Stimulated activated naive CD4-positive, alpha-beta T cell (primary cell): ENCODE results near the gene CKAP5.
"Not testable (repeated sequence)": the region's sequence is repeated elsewhere in the genome, so short reads cannot be mapped to it uniquely, and the experiment has no call there.

ENCODE experiments used
- DNase-seq, 6 experiments: peaks; one replicate each; lab custom pipeline; 2025; lab: John Stamatoyannopoulos, UW

The CKAP5 gene

DNA sequence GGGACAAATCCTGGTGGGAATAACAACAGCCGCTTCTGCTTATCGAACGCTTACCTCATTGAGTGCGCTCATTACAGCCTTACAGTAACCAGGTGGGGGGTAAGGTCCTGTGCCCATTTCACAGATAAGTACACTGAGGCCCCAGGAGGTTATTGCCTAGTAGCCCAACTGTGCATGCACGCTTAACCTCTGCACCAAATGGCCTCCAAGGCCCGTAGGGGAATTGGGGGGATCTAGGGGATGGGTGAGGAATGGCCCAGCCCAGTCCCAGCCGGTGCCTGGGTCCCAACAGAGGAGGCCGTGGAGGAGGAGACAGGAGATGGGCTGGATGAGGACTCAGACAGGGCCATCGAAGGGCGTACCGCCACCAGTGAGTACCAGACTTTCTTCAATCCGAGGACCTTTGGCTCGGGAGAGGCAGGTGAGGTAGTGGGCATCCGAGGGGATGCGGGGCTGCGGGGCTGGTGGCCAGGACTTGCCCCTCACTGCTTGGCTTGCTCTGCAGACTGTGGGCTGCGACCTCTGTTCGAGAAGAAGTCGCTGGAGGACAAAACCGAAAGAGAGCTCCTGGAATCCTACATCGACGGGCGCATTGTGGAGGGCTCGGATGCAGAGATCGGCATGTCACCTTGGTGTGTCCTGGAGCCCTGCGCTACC, 119.7 kb downstream of the CKAP5 start:
- no peak for DNase-seq

DNA sequence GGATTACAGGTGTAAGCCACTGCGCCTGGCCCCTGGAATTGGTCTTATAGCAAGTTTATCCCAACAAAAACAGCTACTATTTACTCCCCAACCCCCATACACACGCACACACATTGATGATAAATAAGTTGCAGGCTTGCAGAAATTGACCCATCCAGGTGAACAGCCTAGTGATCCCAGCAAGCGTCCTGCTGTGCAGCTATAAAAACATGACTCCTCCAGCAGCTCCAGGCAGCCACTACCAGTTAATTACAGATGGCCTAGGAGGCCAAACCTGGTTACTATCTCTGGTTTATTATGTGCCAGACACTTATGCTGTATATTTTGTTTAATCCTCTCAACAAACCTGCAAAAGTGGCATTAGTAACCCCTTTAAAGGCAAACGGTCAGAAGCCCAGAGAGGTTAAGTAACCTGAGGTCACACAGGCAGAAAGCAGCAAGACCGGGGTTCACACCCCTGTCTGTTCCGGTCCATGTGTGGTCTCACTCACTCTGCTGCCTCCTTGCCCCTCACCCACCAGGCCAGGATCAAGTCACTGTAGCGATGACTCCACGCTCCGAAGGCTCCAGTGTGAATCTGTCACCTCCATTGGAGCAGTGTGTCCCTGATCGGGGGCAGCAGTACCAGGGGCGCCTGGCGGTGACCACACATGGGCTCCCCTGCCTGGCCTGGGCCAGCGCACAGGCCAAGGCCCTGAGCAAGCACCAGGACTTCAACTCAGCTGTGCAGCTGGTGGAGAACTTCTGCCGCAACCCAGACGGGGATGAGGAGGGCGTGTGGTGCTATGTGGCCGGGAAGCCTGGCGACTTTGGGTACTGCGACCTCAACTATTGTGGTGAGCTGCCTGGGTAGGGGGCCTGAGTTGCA, 120.5 kb downstream of the CKAP5 start:
- DNase-seq: no peak

DNA sequence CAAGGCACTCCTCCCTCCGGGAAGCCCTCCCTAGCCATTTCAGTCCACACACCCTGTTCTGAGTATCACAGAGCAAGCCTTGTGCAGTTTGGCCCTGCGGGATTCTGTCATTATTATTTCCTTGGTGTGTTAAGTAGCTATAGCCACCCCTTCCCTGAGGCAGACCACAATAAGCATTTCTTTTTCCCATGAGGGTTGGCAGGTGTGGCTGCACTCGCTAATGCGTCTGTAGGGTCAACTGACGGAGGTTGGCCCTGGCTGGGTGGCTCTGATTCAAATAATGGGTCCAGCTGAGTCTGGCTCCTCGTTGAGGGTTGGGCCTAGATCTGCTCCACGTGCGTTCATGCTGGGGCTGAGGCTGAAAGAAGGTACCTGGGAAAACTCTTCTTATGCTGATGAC, 122.0 kb downstream of the CKAP5 start:
- no peak for DNase-seq

DNA sequence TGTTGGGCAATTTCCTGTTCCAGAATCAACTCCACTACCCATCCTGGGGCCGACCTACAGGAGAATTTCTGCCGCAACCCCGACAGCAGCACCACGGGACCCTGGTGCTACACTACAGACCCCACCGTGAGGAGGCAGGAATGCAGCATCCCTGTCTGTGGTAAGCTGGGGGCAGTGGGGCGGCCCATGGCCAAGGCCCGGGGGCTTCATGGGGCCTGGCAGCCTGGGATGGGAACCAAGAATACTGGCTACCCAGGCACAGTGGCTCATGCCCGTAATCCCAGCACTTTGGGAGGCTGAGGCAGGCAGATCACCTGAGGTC, 122.8 kb downstream of the CKAP5 start:
- no peak for DNase-seq

DNA sequence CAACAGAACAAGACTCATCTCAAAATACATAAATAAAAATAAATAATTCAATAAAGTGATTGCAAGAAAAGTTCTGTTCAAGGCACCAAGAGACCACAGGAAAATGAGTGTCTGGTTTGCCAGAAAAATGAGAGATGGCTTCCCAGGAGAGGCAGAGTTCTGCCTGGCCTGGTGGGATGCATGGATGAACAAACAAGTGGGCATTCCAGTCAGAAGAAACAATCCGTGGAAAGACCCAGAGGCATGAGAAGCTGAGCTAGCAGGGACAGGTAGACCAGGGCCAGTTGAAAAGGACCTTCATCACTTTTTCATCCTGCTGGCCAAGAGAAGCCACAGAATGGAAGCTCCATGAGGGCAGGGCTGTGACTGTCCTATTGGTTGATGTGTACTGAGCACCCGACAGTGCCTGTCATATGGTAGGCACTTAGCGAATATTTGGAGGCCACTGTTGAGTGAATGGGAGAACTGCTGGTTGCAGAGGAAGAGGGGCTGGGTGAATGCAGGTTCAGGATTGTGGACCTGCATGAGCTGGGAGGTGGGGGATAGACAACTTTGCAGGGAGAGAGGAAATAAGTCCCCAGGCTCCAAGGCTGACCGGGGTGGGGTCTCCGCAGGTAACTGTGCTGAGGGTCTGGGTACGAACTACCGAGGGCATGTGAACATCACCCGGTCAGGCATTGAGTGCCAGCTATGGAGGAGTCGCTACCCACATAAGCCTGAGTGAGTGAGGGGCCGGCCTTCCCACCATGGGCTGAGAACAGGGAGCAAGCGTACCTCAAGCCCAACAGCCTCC, 123.3 kb downstream of the CKAP5 start:
- no peak for DNase-seq

DNA sequence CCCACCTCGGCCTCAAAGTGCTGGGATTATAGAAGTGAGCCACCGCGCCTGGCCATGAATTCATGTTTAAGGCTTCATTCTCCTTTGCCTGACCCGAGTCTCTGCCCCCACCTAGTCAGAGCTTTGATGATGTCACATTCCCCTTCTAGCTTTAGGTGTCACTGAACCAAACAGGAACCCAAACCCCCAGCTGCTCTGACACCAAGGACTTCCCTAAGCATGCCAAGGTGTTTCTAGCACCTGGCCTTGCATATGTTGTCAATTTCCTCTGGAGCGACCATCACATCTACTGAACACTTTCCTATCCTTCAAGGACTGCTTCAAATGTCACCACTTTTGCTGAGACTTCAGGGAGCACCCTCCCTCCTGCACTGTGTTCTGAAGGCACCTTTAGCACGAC, 124.8 kb downstream of the CKAP5 start:
- no peak for DNase-seq

DNA sequence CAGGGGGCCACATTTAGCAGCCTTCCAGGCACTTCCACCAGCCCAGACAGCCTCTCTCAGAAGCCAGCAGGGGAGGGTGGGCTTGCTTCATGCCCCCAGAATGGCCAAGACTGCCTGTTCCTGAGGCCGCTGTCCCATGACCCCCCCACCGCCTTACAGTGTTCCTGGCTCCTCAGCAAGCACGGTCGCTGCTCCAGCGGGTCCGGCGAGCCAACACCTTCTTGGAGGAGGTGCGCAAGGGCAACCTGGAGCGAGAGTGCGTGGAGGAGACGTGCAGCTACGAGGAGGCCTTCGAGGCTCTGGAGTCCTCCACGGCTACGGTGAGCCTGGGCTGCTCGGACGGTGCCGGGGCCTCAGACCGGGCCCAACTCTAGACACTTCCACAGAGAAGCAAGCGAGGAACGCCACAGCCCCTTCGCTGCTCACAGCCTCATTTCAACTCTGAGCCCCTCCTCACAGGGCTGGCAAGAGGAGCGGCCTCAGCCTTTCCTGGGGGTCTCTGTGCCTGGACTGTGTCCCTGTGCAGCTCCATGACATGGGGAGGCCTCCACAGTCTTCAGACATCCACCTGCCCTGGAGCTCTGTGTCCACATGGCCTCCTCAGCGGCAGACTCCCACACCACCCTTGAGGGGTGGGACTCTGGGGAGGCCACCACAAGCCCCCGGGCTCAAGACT, 126.4 kb downstream of the CKAP5 start:
- DNase-seq: no peak

DNA sequence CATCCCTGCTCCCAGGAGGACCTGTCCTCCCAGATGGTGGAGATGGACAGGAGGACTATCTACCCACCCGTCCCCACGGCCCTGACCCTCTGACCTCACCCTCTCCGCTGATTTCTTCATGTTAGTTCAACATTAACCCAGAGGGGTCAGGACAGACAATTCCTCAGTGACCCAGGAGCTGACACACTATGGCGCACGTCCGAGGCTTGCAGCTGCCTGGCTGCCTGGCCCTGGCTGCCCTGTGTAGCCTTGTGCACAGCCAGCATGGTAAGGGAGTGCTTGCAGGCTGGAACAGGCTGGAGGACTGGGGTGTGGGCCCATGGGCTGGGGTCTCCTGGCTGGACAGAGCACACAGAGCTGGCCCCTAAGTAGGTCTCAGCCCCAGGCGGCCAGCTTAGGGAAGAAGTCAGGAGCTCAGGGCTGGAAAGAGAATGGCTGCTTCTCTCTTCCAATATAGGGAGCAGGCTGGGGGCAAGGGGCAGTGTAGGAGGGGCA, 127.0 kb downstream of the CKAP5 start, which contains the start of gene F2:
F2 (plus strand) TSS at position 166 of the 495 bp plus-strand sequence; CDS start at position 189, 23 bp downstream.
- DNase-seq: no peak

DNA sequence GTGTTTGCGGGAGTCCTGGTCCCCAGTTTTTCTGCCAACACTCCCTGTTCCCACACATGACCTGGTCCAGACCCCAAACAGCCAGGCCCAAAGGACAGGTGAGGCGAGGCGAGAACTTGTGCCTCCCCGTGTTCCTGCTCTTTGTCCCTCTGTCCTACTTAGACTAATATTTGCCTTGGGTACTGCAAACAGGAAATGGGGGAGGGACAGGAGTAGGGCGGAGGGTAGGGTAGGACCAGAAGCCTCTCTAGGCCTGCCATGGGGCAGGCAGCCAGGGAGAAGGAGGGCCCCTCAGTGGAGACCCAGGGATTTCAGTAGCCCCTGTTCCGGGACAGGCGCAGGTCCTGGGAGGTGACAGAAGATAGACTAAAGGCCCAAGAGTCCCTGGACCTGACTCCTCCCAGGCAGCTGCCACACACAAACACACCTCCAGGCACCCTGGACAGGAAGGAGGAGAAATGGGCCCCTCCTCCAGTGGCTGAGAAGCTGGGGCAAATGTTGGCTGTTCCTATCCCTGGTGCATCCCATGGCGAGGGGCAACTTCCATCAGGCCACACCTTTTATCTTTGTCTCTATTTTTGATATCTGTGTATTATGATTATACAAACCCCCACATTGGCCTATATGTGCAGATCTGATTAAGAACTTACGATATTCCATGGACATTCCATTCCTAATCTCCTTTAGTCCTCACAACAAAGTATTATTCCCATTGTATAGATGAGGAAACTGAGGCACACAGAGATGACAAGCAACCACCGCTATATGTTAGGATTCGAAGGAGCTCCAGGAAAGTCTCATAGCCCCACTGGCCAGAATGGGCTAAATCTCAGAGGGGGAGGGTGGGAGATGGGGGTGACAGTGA, 127.7 kb downstream of the CKAP5 start:
- DNase-seq: no peak

DNA sequence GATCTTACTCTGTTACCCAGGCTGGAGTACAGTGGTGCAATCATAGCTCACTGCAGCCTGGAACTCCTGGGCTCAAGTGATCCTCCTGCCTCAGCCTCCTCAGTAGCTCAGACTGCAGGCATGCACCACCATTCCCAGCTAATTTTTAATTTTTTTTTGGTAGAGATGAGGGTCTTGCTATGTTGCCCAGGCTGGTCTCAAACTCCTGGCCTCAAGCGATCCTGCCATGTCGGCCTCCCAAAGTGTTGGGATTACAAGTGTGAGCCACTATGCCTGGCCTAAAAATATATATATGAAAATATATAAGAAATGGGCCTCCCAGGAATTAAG, 128.3 kb downstream of the CKAP5 start:
- not testable (repeated sequence) for DNase-seq

DNA sequence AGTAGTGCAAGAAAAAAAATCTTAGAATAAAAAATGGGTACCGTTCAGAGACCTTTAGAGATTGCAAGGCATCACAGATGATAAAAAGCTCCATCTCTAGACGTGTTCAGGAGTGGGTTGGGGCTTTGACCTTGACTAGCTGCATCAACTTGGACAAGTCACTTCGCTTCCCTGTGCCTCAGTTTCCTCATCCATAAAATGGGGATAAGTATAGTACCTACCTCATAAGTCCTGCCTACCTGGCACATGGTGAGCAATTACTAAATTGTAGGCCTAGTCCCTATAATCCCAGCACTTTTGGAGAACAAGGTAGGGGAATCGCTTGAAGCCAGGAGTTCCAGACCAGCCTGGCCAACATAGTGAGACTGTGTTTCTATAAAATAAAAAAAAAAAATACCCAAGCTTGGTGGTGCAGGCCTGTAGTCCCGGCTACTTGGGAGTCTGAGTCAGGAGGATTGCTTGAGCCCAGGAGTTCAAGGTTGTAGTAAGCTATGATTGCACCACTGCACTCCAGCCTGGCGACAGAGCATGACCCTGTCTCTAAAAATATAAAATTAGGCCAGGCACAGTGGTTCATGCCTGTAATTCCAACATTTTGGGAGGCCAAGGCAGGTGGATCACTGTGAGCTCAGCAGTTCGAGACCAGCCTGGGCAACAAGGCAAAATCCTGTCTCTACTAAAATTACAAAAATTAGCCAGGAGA, 133.1 kb downstream of the CKAP5 start:
- no peak for DNase-seq

DNA sequence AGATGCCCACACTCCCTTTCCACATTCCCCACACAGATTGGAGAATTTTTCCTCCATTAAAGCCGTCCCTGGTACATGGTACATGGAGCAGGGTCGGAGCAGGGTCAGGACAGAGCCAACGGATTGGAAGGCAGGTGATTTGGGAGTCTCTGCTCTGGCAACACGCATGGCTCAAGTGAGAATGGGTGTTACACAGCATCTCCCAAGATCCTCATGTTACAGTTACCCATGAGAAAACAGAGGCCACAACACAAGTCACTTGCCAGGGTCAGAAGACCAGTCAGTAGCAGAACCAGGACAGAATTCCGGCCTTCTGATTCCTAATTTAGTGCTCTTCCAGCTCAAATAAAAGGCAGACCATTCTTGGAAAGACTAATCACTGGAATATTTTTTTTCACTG, 134.8 kb downstream of the CKAP5 start:
- no peak for DNase-seq

DNA sequence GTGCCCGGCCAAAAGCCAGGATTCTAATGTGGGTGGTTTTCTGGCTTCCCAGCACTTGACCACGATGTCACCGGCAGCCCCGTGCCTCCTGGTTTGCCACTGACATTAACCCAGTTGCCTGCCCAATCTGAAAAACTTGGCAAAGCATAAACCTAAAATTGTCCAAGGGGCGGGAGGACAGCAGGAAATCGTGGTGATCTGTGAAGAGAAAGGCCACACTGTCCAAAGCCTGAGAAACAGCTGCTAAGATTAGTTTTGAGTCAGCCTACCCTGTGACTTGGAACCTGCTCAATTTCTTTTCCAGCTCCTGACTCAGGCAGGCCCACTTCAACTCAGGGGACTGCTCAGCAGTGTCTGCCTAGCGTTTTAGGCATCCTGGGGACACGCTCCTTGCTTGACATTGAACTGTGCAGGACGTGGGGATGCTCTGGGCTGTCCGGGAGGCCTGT, 135.2 kb downstream of the CKAP5 start:
- DNase-seq: no peak

DNA sequence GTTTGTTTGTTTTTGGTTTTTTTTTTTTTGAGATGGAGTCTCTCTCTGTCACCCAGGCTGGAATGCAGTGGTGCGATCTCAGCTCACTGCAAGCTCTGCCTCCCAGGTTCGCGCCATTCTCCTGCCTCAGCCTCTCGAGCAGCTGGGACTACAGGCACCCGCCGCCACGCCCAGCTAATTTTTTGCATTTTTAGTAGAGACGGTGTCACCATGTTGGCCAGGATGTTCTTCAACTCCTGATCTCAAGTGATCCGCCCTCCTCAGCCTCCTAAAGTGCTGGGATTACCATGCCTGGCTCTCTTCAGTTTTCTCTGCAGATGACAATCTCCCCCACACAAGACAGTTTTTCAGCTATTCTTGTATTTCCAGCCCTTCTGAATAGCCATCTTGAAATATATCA, 136.7 kb downstream of the CKAP5 start:
- not testable (repeated sequence) for DNase-seq

DNA sequence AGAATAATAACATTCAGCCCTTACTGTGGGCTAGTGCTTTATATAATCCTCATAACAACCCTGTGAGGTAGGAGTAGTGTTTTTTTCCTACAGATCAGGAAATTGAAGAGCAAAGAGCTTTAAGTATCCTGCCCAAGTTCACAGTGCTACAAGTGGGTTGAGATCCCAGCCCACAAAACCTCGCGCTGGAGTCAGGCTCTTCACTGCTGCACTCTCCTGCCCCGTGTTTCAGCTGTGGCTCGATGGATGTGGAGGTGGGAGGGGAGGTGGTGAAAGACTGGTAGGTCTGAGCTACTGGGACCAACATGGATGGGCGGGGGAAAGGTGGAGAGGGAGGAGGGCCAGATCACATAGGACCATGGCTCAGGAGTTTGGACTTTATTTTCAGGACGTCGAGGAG, 139.2 kb downstream of the CKAP5 start:
- no peak for DNase-seq

DNA sequence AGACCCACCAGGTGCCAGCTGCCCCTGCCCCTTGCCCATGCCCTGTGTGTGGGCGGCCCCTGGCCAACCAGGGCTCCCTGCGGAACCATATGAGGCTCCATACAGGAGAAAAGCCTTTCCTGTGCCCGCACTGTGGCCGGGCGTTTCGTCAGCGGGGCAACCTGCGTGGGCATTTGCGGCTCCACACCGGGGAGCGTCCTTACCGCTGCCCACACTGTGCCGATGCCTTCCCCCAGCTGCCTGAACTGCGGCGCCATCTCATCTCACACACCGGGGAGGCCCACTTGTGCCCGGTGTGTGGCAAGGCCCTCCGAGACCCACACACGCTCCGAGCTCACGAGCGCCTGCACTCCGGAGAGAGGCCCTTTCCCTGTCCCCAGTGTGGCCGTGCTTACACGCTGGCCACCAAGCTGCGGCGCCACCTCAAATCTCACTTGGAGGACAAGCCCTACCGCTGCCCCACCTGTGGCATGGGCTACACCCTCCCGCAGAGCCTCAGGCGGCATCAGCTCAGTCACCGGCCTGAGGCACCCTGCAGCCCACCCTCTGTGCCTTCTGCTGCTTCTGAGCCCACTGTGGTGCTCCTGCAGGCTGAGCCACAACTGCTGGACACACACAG, 140.9 kb downstream of the CKAP5 start:
- DNase-seq: no peak

DNA sequence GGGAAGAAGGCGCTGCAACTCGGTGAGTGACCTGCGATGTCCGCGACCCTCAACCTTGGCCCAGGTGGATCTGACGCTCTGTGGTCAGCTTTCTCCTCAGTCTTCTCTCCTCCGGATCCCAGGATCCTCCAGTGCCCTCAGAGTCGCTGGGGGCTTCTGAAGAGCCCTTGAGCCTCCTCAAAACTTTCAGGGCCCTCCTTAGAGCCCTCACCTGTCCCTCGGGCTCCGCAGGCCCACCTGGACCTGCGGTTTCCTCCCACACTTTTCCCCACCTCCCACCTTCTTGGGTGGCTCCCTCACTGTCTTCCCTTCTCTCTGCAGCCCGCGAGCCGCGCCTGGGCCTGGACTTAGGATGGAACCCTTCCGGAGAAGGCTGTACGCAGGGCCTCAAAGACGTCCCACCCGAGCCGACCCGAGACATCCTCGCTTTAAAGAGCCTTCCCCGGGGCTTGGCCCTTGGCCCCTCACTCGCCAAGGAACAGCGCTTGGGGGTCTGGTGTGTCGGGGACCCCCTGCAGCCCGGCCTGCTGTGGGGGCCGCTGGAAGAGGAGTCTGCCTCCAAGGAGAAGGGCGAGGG, 144.9 kb downstream of the CKAP5 start:
- DNase-seq: no peak

DNA sequence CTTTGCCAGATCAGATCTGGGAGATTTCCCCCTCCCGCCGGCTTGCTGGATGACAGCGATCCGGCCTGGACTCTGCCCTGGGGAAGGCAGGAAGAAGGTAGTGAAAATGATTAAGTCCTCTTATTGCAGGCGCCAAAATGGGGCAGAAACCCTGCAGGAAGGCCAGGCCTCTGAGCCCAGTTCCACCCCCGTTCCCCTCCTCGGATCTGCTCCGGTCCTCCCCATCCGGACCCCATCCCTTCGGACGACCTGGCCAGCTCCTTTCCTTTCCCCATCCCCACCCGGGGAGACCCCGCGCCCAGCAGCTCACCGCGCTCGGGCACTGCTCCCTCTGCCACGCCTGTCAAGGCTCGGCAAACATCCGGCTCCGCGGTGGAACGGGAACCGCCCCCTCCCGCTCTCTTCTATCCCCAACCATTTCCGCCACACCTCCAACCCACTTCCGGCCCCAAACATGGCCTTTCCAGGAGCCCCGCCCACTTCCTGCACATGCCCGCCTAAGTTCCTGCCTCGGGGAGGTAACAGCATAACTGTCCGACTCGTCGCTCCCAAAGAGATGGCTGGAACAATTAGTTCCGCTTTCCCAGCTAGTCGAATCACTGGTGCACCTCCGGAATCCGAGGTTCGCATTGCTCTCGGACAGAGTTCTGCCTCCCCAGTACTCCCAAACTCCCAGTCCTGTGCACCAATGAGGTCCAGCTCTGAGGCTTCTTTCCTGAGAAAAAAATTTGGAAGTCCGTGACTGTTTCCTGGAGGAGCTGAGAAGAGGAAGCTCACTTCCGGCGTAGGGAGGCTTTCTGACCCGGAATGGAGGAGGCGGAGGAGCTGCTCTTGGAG, 145.6 kb downstream of the CKAP5 start, which contains the start of the genes ARHGAP1 and ZNF408:
ARHGAP1 (minus strand) TSS at position 379 of the 837 bp plus-strand sequence. CDS start 4,512 bp downstream, outside the sequence.
ZNF408 (plus strand) TSS at position 791 of the 837 bp plus-strand sequence; CDS start at position 808, 17 bp downstream.
- peak; percentile 96 to 99 (median 98) for DNase-seq
